ENCODE results near the gene DCTPP1.

DNA sequence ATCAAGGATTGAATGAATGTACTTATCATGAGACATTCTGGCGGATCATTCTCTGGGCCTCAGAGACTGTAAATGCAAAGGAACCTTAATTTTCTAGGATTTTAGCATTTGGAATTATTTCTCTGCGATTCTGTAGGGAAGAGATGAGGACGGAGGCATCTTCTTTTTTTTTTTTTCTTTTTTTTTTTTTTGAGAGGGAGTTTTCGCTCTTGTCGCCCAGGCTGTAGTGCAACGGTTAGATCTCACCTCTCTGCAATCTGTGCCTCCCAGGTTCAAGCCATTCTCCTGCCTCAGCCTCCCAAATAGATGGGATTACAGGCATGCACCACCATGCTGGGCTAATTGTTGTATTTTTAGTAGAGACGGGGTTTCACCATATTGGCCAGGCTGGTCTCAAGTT is 44.9 kb upstream of the DCTPP1 start:
- TF ChIP-seq, protein P1, sequence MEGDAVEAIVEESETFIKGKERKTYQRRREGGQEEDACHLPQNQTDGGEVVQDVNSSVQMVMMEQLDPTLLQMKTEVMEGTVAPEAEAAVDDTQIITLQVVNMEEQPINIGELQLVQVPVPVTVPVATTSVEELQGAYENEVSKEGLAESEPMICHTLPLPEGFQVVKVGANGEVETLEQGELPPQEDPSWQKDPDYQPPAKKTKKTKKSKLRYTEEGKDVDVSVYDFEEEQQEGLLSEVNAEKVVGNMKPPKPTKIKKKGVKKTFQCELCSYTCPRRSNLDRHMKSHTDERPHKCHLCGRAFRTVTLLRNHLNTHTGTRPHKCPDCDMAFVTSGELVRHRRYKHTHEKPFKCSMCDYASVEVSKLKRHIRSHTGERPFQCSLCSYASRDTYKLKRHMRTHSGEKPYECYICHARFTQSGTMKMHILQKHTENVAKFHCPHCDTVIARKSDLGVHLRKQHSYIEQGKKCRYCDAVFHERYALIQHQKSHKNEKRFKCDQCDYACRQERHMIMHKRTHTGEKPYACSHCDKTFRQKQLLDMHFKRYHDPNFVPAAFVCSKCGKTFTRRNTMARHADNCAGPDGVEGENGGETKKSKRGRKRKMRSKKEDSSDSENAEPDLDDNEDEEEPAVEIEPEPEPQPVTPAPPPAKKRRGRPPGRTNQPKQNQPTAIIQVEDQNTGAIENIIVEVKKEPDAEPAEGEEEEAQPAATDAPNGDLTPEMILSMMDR (IDR thresholded peaks at IDR 0.05), result no peak
- no peak for TF ChIP-seq EZH2phosphoT487 (IDR thresholded peaks at IDR 0.05; ENCODE audit: borderline replicate concordance, low read depth)
- TF ChIP-seq, protein P2, sequence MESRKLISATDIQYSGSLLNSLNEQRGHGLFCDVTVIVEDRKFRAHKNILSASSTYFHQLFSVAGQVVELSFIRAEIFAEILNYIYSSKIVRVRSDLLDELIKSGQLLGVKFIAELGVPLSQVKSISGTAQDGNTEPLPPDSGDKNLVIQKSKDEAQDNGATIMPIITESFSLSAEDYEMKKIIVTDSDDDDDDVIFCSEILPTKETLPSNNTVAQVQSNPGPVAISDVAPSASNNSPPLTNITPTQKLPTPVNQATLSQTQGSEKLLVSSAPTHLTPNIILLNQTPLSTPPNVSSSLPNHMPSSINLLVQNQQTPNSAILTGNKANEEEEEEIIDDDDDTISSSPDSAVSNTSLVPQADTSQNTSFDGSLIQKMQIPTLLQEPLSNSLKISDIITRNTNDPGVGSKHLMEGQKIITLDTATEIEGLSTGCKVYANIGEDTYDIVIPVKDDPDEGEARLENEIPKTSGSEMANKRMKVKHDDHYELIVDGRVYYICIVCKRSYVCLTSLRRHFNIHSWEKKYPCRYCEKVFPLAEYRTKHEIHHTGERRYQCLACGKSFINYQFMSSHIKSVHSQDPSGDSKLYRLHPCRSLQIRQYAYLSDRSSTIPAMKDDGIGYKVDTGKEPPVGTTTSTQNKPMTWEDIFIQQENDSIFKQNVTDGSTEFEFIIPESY (IDR thresholded peaks at IDR 0.05; ENCODE audit: borderline replicate concordance, low read depth), result no peak
- no peak for TF ChIP-seq EP300 (IDR thresholded peaks at IDR 0.05; ENCODE audit: borderline replicate concordance in 1 of 2, low read depth in 1 of 2, low read length in 1 of 2)
- TF ChIP-seq MXI1 (IDR thresholded peaks at IDR 0.05; ENCODE audit: low read depth, low read length), result no peak
- TF ChIP-seq FOXM1 (IDR thresholded peaks at IDR 0.05; ENCODE audit: low read depth), result no peak
- no peak for TF ChIP-seq MAX (IDR thresholded peaks at IDR 0.05; ENCODE audit: low read depth)
- no peak for TF ChIP-seq SMC3 (IDR thresholded peaks at IDR 0.05; ENCODE audit: low read depth, low read length)
- no peak for TF ChIP-seq MEF2A (IDR thresholded peaks at IDR 0.05; ENCODE audit: borderline replicate concordance, low read depth)
- no peak for TF ChIP-seq USF2 (IDR thresholded peaks at IDR 0.05; ENCODE audit: borderline replicate concordance, low read depth, low read length)
